Natural killer cell (primary cell): ENCODE measurements around the gene IGFBP7. TPM values are rescaled to one million over a fixed set of nuclear protein-coding genes. Genes with fewer than 3 reads are reported as not detected.

ENCODE experiments used
- ATAC-seq, 3 donors: fragments of 150-1000 bp in 2 of 3; fragments of 200-7000 bp in 1 of 3; cut with Tn5 transposase; 1 replicate in 1 of 3; 2 replicates in 2 of 3; pipeline ENCODE4 v1.10.0; 2021; ENCODE audit warnings: mild to moderate bottlenecking in 2 of 3, moderate library complexity in 2 of 3
- DNase-seq, 2 donors: peaks; one replicate each; pipeline versions ENCODE4 v3.0.0 to v3.0.0-alpha.2; 2013 to 2021; ENCODE audit warnings: mixed read lengths in 1 of 2
- H3K27ac ChIP-seq: one replicate; pipeline ENCODE4 v1.5.1; 2013; ENCODE audit warnings: mild to moderate bottlenecking, low read length
- H3K27me3 ChIP-seq: one replicate; pipeline ENCODE4 v1.6.1; 2013; ENCODE audit warnings: low read length; ENCODE audit not compliant: control insufficient read depth, insufficient read depth
- H3K36me3 ChIP-seq: one replicate; pipeline ENCODE4 v1.6.1; 2013; ENCODE audit warnings: low read length; ENCODE audit not compliant: control insufficient read depth, insufficient read depth
- H3K4me1 ChIP-seq: one replicate; pipeline ENCODE4 v1.6.1; 2013; ENCODE audit warnings: low read length; ENCODE audit not compliant: control insufficient read depth, insufficient read depth
- H3K4me3 ChIP-seq: one replicate; pipeline ENCODE4 v1.5.1; 2013; ENCODE audit warnings: low read length
- H3K9me3 ChIP-seq: one replicate; pipeline ENCODE4 v1.6.1; 2013; ENCODE audit warnings: low read length; ENCODE audit not compliant: control insufficient read depth, insufficient read depth
- H3K27ac Mint-ChIP-seq, 2 donors: one replicate each; pipeline ENCODE4 v1.8.0; 2022; ENCODE audit warnings: mild to moderate bottlenecking in 2 of 2, mixed read lengths in 2 of 2, moderate library complexity in 1 of 2
- H3K27me3 Mint-ChIP-seq, 2 donors: one replicate each; pipeline ENCODE4 v1.8.0; 2022; ENCODE audit warnings: low read depth in 2 of 2, mixed read lengths in 2 of 2
- H3K36me3 Mint-ChIP-seq: one replicate; pipeline ENCODE4 v1.8.0; 2022; ENCODE audit warnings: mixed read lengths
- H3K4me1 Mint-ChIP-seq, 2 donors: one replicate each; pipeline ENCODE4 v1.8.0; 2022; ENCODE audit warnings: mixed read lengths in 2 of 2
- H3K4me3 Mint-ChIP-seq: one replicate; pipeline ENCODE4 v1.8.0; 2022; ENCODE audit warnings: mild to moderate bottlenecking, moderate library complexity, mixed read lengths
- H3K9me3 Mint-ChIP-seq, 2 donors: one replicate each; pipeline ENCODE4 v1.8.0; 2022; ENCODE audit warnings: mixed read lengths in 2 of 2
- CTCF ChIP-seq: fragments of 200-600 bp; IDR thresholded peaks from one replicate; pipeline ENCODE4 v1.8.0; 2022; ENCODE audit warnings: antibody characterized with exemption
- WGBS: methylation state at CpG from one replicate; pipeline ENCODE4 v1.1.7; 2013; ENCODE audit warnings: missing lambda C conversion rate; ENCODE audit not compliant: insufficient coverage; 5-methylcytosine and 5-hydroxymethylcytosine counted together
- intact Hi-C: fragments of 100-400 bp; cut with micrococcal nuclease; formaldehyde crosslinking; loops from one replicate; pipeline ENCODE4 v1.14.2; 2022
- total RNA-seq, 4 donors: library from RNA; stranded (reverse); fragments of 120-200 nt in 1 of 4; gene quantifications; one replicate each; pipeline versions ENCODE4 v1.2.3 to v1.2.4, GENCODE V29; 2013 to 2022

IGFBP7 gene
- total RNA-seq, 3 donors from 2014 or later (not counting 1 experiment from before 2014, with no cell fraction given) = 88.8 to 107 (median 101) TPM

DNA sequence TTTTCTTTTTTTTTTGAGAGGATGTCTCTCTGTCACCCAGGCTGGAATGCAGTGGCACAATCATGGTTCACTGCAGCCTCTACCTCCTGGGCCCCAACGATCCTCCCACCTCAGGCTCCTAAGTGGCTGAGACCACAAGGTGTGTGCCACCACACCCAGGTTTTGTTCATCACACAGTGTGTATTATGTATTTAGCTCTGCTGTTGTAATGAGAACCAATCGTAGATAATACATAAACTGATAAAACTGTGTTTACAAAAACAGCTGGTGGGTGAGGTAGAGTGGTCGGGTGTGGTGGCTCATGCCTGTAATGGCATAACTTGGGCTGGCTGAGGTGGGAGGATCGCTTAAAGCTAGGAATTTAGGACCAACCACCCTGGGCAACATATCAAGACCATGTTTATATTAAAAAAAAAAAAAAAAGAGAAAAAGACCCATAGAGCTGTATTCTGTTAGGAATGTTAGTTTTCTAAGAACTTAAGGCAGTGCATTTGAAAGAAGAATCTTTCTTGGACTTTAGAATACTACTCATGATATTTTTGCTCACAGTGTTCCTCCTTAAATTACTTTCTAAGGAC, 96.6 kb downstream of the IGFBP7 start:
- Histone ChIP-seq H3K27ac (no peak overlapping the region), H3K4me3 (no peak overlapping the region), H3K36me3 (peaks cover 85% of the 10 kb centered on the region), H3K27me3 (no peaks in the 10 kb centered on the region), H3K4me1 (no peaks in the 10 kb centered on the region), H3K9me3 (no peaks in the 10 kb centered on the region)
- no peak for ATAC-seq
- intact Hi-C loops = no loop called here
- Mint-ChIP-seq H3K9me3 (no peaks in the 10 kb centered on the region), H3K27ac (peak overlapping the region in 1 of 2 donors; percentile 23), H3K4me1 (peaks cover 8 to 15% of the 10 kb centered on the region in 2 donors), H3K27me3 (no peaks in the 10 kb centered on the region), H3K36me3 (peaks cover 8% of the 10 kb centered on the region), H3K4me3 (no peak overlapping the region)
- 74% methylated on average over 3 of the region's 4 CpGs for WGBS
- no peak for TF ChIP-seq CTCF
- no peak for DNase-seq

GRCh38 chr4:56999751-57000150, 110.4 kb downstream of the IGFBP7 start:
- H3K9me3 ChIP-seq = no peaks in the 10 kb centered on the region
- WGBS = 94% methylated on average over 1 of the region's 1 CpG
- no peak for TF ChIP-seq CTCF
- intact Hi-C loops = no loop called here
- H3K4me3 Mint-ChIP-seq = no peak overlapping the region
- no peak overlapping the region for H3K27ac ChIP-seq
- DNase-seq = no peak
- H3K36me3 ChIP-seq = peaks cover 70% of the 10 kb centered on the region
- peaks cover 13 to 26% of the 10 kb centered on the region in 2 donors for H3K4me1 Mint-ChIP-seq
- no peaks in the 10 kb centered on the region for H3K27me3 ChIP-seq
- ATAC-seq = no peak
- H3K36me3 Mint-ChIP-seq = peaks cover 24% of the 10 kb centered on the region
- H3K9me3 Mint-ChIP-seq = no peaks in the 10 kb centered on the region
- no peak overlapping the region for H3K4me3 ChIP-seq
- no peak overlapping the region for H3K27ac Mint-ChIP-seq
- H3K27me3 Mint-ChIP-seq = no peaks in the 10 kb centered on the region
- no peaks in the 10 kb centered on the region for H3K4me1 ChIP-seq

GRCh38 chr4:56995525-56995924, 114.7 kb downstream of the IGFBP7 start:
- H3K4me1 Mint-ChIP-seq = peaks cover 28 to 36% of the 10 kb centered on the region in 2 donors
- intact Hi-C loops = no loop called here
- no peak overlapping the region for H3K4me3 Mint-ChIP-seq
- Histone ChIP-seq H3K9me3 (no peaks in the 10 kb centered on the region), H3K4me1 (no peaks in the 10 kb centered on the region), H3K27me3 (no peaks in the 10 kb centered on the region), H3K27ac (no peak overlapping the region), H3K36me3 (peaks cover 75% of the 10 kb centered on the region), H3K4me3 (no peak overlapping the region)
- 96% methylated on average over 5 of the region's 7 CpGs for WGBS
- H3K27ac Mint-ChIP-seq = no peak overlapping the region
- H3K27me3 Mint-ChIP-seq = no peaks in the 10 kb centered on the region
- DNase-seq = no peak
- no peak for TF ChIP-seq CTCF
- H3K9me3 Mint-ChIP-seq = no peaks in the 10 kb centered on the region
- H3K36me3 Mint-ChIP-seq = peaks cover 27% of the 10 kb centered on the region
- ATAC-seq = no peak
